HG03064 (cell line): ENCODE measurements around the gene DES.

ENCODE experiments used
- ATAC-seq: cut with Tn5 transposase; IDR thresholded peaks from one replicate; pipeline ENCODE4 v1.9.1; 2021; ENCODE audit warnings: low read depth; ENCODE audit not compliant: unreplicated experiment

The DES gene

GRCh38 chr2:219470429-219470828 lies 52.3 kb downstream of the DES start:
- no peak for ATAC-seq

GRCh38 chr2:219471476-219472371 lies 53.5 kb downstream of the DES start:
- ATAC-seq: no peak

- ATAC-seq: no peak
Measured at GRCh38 chr2:219472629-219473187, 54.5 kb downstream of the DES start.

GRCh38 chr2:219473511-219473910 lies 55.3 kb downstream of the DES start:
- ATAC-seq: no peak

DNA sequence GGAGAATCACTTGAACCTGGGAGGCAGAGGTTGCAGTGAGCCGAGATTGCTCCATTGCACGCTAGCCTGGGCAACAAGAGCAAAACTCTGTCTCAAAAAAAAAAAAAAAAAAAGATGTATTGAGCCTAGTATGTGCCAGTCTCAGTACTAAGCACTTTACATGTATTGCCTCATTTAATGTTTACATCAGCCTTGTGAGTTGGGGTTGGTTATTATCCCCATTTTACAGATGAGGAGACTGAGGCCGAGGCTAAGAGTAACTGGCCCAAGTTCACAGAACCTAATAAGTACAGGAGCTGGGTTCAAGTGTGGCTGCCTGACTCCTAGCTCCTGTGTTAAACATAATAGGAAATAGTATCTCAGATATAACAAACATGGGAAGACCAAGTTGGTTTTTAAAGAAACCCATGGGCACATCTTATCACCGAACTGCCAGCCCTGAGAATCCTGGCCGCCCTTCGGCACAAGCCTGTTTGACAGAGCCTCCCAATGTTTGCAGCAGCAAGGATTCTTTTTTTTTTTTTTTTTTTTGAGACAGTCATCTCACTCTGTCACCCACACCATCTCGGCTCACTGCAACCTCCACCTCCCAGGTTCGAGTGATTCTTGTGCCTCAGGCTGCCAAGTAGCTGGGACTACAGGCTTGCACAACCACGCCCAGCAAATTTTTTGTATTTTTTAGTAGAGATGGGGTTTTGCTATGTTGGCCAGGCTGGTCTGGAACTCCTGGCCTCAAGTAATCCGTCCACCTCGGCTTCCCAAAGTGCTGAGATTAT lies 56.3 kb downstream of the DES start:
- ATAC-seq: no peak

DNA sequence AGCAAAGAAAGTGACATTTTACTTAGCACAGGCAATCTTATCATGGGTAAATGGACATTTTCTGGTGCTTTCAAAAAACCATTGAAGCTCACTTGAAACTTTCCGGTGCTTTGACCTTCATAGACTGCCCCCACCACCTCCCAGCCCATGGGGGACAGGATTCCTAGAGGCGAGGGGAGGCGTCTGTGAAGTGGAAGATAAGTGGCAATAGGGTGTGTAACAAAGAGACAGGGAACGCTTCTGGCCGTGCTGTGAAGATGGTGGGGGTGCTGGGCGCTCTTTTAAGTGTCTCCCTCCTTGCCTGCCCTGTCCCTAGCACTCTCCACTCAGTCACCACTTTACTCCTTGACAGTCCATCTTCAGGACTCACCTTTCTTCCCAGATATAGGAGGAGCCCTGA lies 57.1 kb downstream of the DES start:
- ATAC-seq: no peak

GRCh38 chr2:219475697-219476651 lies 57.8 kb downstream of the DES start:
- no peak for ATAC-seq
